Suprapubic skin (tissue), 4 donors: Measurements from ENCODE around the gene APEH.

Experiments used
- EP300 ChIP-seq: sonication (generic); formaldehyde crosslinking; IDR thresholded peaks from one replicate; pipeline ENCODE4 v1.6.1; 2017; ENCODE audit warnings: antibody characterized with exemption
- POLR2A ChIP-seq, 2 donors: fragments of 450-650 bp; IDR thresholded peaks; one replicate each; pipeline ENCODE4 v1.6.1; 2017; ENCODE audit warnings: antibody characterized with exemption in 2 of 2, mild to moderate bottlenecking in 2 of 2, moderate library complexity in 2 of 2
- POLR2AphosphoS5 ChIP-seq, 3 donors: sonication (generic); formaldehyde crosslinking; IDR thresholded peaks; one replicate each; pipeline ENCODE4 v1.6.1; 2017; ENCODE audit warnings: antibody characterized with exemption in 3 of 3
- TF ChIP-seq, protein P1 (sequence below), 2 donors: fragments of 200-600 bp in 1 of 2; fragments of 450-650 bp in 1 of 2; sonication (generic) in 1 of 2; IDR thresholded peaks; one replicate each; pipeline ENCODE4 v1.5.1; 2016 to 2019; ENCODE audit warnings: antibody characterized with exemption in 2 of 2, mild to moderate bottlenecking in 1 of 2, moderate library complexity in 1 of 2

DNA sequence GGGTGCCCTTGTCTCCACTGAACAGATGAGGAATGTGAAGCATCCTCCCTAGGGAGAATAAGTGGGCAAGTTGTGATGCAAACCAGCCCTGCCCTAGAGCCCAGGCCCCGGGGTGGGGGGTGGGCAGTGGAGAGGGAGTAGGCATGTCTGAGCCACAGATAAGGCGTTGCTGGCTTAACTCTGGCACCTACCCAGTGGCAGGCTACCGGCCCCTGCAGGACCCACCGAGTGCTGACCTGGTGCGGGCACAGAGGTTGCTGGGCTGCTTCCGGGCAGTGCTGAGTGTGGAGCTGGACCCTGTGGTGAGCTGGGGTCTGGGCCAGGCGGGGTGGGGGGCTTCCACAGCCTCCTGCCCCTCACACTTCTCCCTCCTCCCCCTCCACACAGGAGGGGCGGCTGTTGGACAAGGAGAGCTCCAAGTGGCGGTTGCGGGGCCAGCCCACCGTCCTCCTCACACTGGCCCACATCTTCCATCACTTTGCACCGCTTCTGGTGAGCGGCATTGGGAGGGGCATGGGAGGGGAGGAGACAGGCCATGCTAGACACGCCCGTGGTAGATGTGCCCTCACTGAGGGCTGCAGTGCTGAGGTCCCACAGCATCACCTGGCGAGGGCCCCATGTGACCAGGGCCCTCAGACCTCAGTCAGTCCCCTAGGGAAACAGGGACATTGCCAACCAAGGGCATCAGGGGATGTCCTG is 25.3 kb downstream of the APEH start:
- TF ChIP-seq, protein P1, sequence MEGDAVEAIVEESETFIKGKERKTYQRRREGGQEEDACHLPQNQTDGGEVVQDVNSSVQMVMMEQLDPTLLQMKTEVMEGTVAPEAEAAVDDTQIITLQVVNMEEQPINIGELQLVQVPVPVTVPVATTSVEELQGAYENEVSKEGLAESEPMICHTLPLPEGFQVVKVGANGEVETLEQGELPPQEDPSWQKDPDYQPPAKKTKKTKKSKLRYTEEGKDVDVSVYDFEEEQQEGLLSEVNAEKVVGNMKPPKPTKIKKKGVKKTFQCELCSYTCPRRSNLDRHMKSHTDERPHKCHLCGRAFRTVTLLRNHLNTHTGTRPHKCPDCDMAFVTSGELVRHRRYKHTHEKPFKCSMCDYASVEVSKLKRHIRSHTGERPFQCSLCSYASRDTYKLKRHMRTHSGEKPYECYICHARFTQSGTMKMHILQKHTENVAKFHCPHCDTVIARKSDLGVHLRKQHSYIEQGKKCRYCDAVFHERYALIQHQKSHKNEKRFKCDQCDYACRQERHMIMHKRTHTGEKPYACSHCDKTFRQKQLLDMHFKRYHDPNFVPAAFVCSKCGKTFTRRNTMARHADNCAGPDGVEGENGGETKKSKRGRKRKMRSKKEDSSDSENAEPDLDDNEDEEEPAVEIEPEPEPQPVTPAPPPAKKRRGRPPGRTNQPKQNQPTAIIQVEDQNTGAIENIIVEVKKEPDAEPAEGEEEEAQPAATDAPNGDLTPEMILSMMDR (IDR thresholded peaks at IDR 0.05): no peak
- TF ChIP-seq POLR2AphosphoS5 (IDR thresholded peaks at IDR 0.05) (no peak), POLR2A (IDR thresholded peaks at IDR 0.05) (no peak), EP300 (no peak)
